Activated CD8-positive, alpha-beta memory T cell treated with anti-CD3 and anti-CD28 coated beads, Interleukin-2, amount 50 U/mL, for 48 hours (primary cell): Measurements from ENCODE around the gene IGFBP4.
A peak's percentile ranks its signal among the peaks of the same experiment; 100 is the strongest.
"Not testable (repeated sequence)": the region's sequence is repeated elsewhere in the genome, so short reads cannot be mapped to it uniquely, and the experiment has no call there.

Experiments
- DNase-seq: peaks from one replicate; pipeline ENCODE4 v3.0.0-alpha.2; 2020

Gene IGFBP4

GRCh38 chr17:40443196-40443987 lies at the start of gene IGFBP4:
Gene IGFBP4, plus strand, starts transcription at chr17:40443450. Its CDS starts 286 bp downstream, at chr17:40443736.
- peak; percentile 88 for DNase-seq

GRCh38 chr17:40399185-40399584 lies 44.1 kb upstream of the IGFBP4 start:
- no peak for DNase-seq

- no peak for DNase-seq
Observed at GRCh38 chr17:40402668-40403067, 40.6 kb upstream of the IGFBP4 start.

GRCh38 chr17:40404003-40404402 lies 39.2 kb upstream of the IGFBP4 start:
- DNase-seq = no peak

- no peak for DNase-seq
Observed at GRCh38 chr17:40407460-40407859, 35.8 kb upstream of the IGFBP4 start.

GRCh38 chr17:40409540-40409939 lies 33.7 kb upstream of the IGFBP4 start:
- not testable (repeated sequence) for DNase-seq

- DNase-seq = no peak
Observed at GRCh38 chr17:40410082-40410481, 33.2 kb upstream of the IGFBP4 start.

GRCh38 chr17:40411821-40412220 lies 31.4 kb upstream of the IGFBP4 start:
- DNase-seq = no peak

GRCh38 chr17:40412880-40413279 lies 30.4 kb upstream of the IGFBP4 start:
- no peak for DNase-seq

GRCh38 chr17:40414312-40414711 lies 28.9 kb upstream of the IGFBP4 start:
- not testable (repeated sequence) for DNase-seq

GRCh38 chr17:40415390-40415789 lies 27.9 kb upstream of the IGFBP4 start:
- no peak for DNase-seq

- peak; percentile 28 for DNase-seq
Observed at GRCh38 chr17:40416671-40417070, 26.6 kb upstream of the IGFBP4 start.

GRCh38 chr17:40417258-40417608 lies 26.0 kb upstream of the IGFBP4 start:
- no peak for DNase-seq

GRCh38 chr17:40417609-40418427 lies 25.4 kb upstream of the IGFBP4 start, which contains the start of gene TOP2A:
Gene TOP2A, minus strand, starts transcription at chr17:40417896. Its CDS starts 105 bp downstream, at chr17:40417791.
- DNase-seq = peak; percentile 99

- DNase-seq = peak; percentile 60
Observed at GRCh38 chr17:40418428-40418706, 24.9 kb upstream of the IGFBP4 start.

- DNase-seq = peak; percentile 47
Observed at GRCh38 chr17:40419559-40420331, 23.5 kb upstream of the IGFBP4 start.

- DNase-seq = peak; percentile 20
Observed at GRCh38 chr17:40422990-40423633, 20.1 kb upstream of the IGFBP4 start.

GRCh38 chr17:40425741-40426140 lies 17.5 kb upstream of the IGFBP4 start:
- peak; percentile 53 for DNase-seq

GRCh38 chr17:40427002-40427491 lies 16.2 kb upstream of the IGFBP4 start:
- peak; percentile 58 for DNase-seq

GRCh38 chr17:40430272-40431230 lies 12.7 kb upstream of the IGFBP4 start:
- DNase-seq = peak; percentile 44

- peak; percentile 43 for DNase-seq
Observed at GRCh38 chr17:40431231-40431602, 12.0 kb upstream of the IGFBP4 start.
